Rectal smooth muscle tissue (tissue), 1 donor: ENCODE data around the gene ITSN1.

Experiments used
- H3K27ac ChIP-seq: one replicate; pipeline ENCODE4 v1.7.0; 2013; ENCODE audit warnings: low read depth, low read length, inconsistent platforms
- H3K27me3 ChIP-seq: one replicate; pipeline ENCODE4 v1.7.0; 2013; ENCODE audit warnings: low read length; ENCODE audit not compliant: control insufficient read depth, insufficient read depth
- H3K36me3 ChIP-seq: one replicate; pipeline ENCODE4 v1.7.0; 2013; ENCODE audit warnings: low read length; ENCODE audit not compliant: control insufficient read depth, insufficient read depth
- H3K4me1 ChIP-seq: one replicate; pipeline ENCODE4 v1.7.0; 2013; ENCODE audit warnings: low read length; ENCODE audit not compliant: control insufficient read depth, insufficient read depth
- H3K4me3 ChIP-seq: one replicate; pipeline ENCODE4 v1.7.0; 2013; ENCODE audit warnings: low read length
- H3K9ac ChIP-seq: one replicate; pipeline ENCODE4 v1.7.0; 2013; ENCODE audit warnings: low read length

Gene ITSN1

GRCh38 chr21:33688353-33688752 is 46.1 kb downstream of the ITSN1 start:
- H3K36me3 ChIP-seq = no peaks in the 10 kb centered on the region
- H3K4me3 ChIP-seq = no peak overlapping the region
- no peaks in the 10 kb centered on the region for H3K27me3 ChIP-seq
- H3K9ac ChIP-seq = no peak overlapping the region
- H3K4me1 ChIP-seq = peaks cover 18% of the 10 kb centered on the region
- no peak overlapping the region for H3K27ac ChIP-seq

GRCh38 chr21:33690874-33691273 is 48.6 kb downstream of the ITSN1 start:
- no peak overlapping the region for H3K27ac ChIP-seq
- H3K27me3 ChIP-seq = no peaks in the 10 kb centered on the region
- no peaks in the 10 kb centered on the region for H3K36me3 ChIP-seq
- H3K4me1 ChIP-seq = peaks cover 6% of the 10 kb centered on the region
- H3K9ac ChIP-seq = no peak overlapping the region
- H3K4me3 ChIP-seq = no peak overlapping the region

- Histone ChIP-seq H3K9ac (no peak overlapping the region), H3K36me3 (no peaks in the 10 kb centered on the region), H3K27ac (no peak overlapping the region), H3K4me1 (peaks cover 6% of the 10 kb centered on the region), H3K4me3 (no peak overlapping the region), H3K27me3 (no peaks in the 10 kb centered on the region)
Observed at GRCh38 chr21:33691945-33692603, 49.8 kb downstream of the ITSN1 start.

- Histone ChIP-seq H3K27ac (no peak overlapping the region), H3K4me1 (no peaks in the 10 kb centered on the region), H3K9ac (no peak overlapping the region), H3K4me3 (no peak overlapping the region), H3K27me3 (no peaks in the 10 kb centered on the region), H3K36me3 (no peaks in the 10 kb centered on the region)
Observed at GRCh38 chr21:33695813-33696212, 53.5 kb downstream of the ITSN1 start.

- Histone ChIP-seq H3K4me3 (no peak overlapping the region), H3K9ac (no peak overlapping the region), H3K27me3 (no peaks in the 10 kb centered on the region), H3K4me1 (no peaks in the 10 kb centered on the region), H3K27ac (no peak overlapping the region), H3K36me3 (no peaks in the 10 kb centered on the region)
Observed at GRCh38 chr21:33696465-33696864, 54.2 kb downstream of the ITSN1 start.

- Histone ChIP-seq H3K4me1 (no peaks in the 10 kb centered on the region), H3K27me3 (no peaks in the 10 kb centered on the region), H3K4me3 (no peak overlapping the region), H3K36me3 (no peaks in the 10 kb centered on the region), H3K27ac (no peak overlapping the region), H3K9ac (no peak overlapping the region)
Observed at GRCh38 chr21:33698087-33698860, 56.0 kb downstream of the ITSN1 start.

GRCh38 chr21:33699277-33699676 is 57.0 kb downstream of the ITSN1 start:
- Histone ChIP-seq H3K36me3 (no peaks in the 10 kb centered on the region), H3K27ac (no peak overlapping the region), H3K27me3 (no peaks in the 10 kb centered on the region), H3K9ac (no peak overlapping the region), H3K4me1 (no peaks in the 10 kb centered on the region), H3K4me3 (no peak overlapping the region)

- no peak overlapping the region for H3K27ac ChIP-seq
- H3K9ac ChIP-seq = no peak overlapping the region
- no peaks in the 10 kb centered on the region for H3K36me3 ChIP-seq
- H3K27me3 ChIP-seq = no peaks in the 10 kb centered on the region
- no peaks in the 10 kb centered on the region for H3K4me1 ChIP-seq
- H3K4me3 ChIP-seq = no peak overlapping the region
Observed at GRCh38 chr21:33700491-33700890, 58.2 kb downstream of the ITSN1 start.

GRCh38 chr21:33703750-33704606 is 61.7 kb downstream of the ITSN1 start:
- Histone ChIP-seq H3K4me1 (no peaks in the 10 kb centered on the region), H3K9ac (no peak overlapping the region), H3K36me3 (no peaks in the 10 kb centered on the region), H3K27me3 (no peaks in the 10 kb centered on the region), H3K27ac (no peak overlapping the region), H3K4me3 (no peak overlapping the region)

GRCh38 chr21:33707846-33708245 is 65.5 kb downstream of the ITSN1 start:
- Histone ChIP-seq H3K4me3 (no peak overlapping the region), H3K36me3 (no peaks in the 10 kb centered on the region), H3K27ac (no peak overlapping the region), H3K4me1 (no peaks in the 10 kb centered on the region), H3K9ac (no peak overlapping the region), H3K27me3 (no peaks in the 10 kb centered on the region)

GRCh38 chr21:33708874-33709273 is 66.6 kb downstream of the ITSN1 start:
- H3K27me3 ChIP-seq = no peaks in the 10 kb centered on the region
- H3K4me1 ChIP-seq = no peaks in the 10 kb centered on the region
- H3K9ac ChIP-seq = no peak overlapping the region
- H3K4me3 ChIP-seq = no peak overlapping the region
- no peak overlapping the region for H3K27ac ChIP-seq
- H3K36me3 ChIP-seq = no peaks in the 10 kb centered on the region

- H3K27ac ChIP-seq = no peak overlapping the region
- H3K36me3 ChIP-seq = no peaks in the 10 kb centered on the region
- no peaks in the 10 kb centered on the region for H3K4me1 ChIP-seq
- no peak overlapping the region for H3K9ac ChIP-seq
- H3K4me3 ChIP-seq = no peak overlapping the region
- no peaks in the 10 kb centered on the region for H3K27me3 ChIP-seq
Observed at GRCh38 chr21:33712022-33712803, 69.9 kb downstream of the ITSN1 start.
